Measurements from ENCODE around the gene RNF217. TPM values are rescaled to one million over a fixed set of nuclear protein-coding genes. Genes with fewer than 3 reads are reported as not detected.

Gene RNF217
- total and polyA plus RNA-seq, 3 experiments from 2014 or later = 0.13 TPM; not detected in 2

- CTCF ChIA-PET = no interaction called here
- no peaks in the 10 kb centered on the region for H3K9me3 ChIP-seq (ENCODE audit: low read length)
- no peak overlapping the region for H3K4me3 ChIP-seq (ENCODE audit: low read length)
- no peaks in the 10 kb centered on the region for H3K36me3 ChIP-seq (ENCODE audit: insufficient read depth, low read length)
- no peaks in the 10 kb centered on the region for H3K4me1 ChIP-seq (ENCODE audit: insufficient read depth, low read length)
- no peak overlapping the region for H3K27ac ChIP-seq (ENCODE audit: low read depth, low read length)
- no peak for DNase-seq
- H3K4me3 Mint-ChIP-seq = no peak overlapping the region
- POLR2A ChIA-PET = no interaction called here
- no peak overlapping the region for H3K27ac Mint-ChIP-seq
- no peaks in the 10 kb centered on the region for H3K36me3 Mint-ChIP-seq
- H3K27me3 Mint-ChIP-seq = no peaks in the 10 kb centered on the region
- H3K27me3 ChIP-seq (ENCODE audit: insufficient read depth, low read length, poor library complexity, severe bottlenecking) = no peaks in the 10 kb centered on the region
- no peaks in the 10 kb centered on the region for H3K4me1 Mint-ChIP-seq
- no peaks in the 10 kb centered on the region for H3K9me3 Mint-ChIP-seq
These were observed 57.0 kb downstream of the RNF217 start for GRCh38 chr6:125019281-125019680.

GRCh38 chr6:125019918-125020317 is 57.7 kb downstream of the RNF217 start:
- Mint-ChIP-seq H3K4me3 (no peak overlapping the region), H3K9me3 (no peaks in the 10 kb centered on the region), H3K36me3 (no peaks in the 10 kb centered on the region), H3K27me3 (no peaks in the 10 kb centered on the region), H3K4me1 (no peaks in the 10 kb centered on the region), H3K27ac (no peak overlapping the region)
- ChIA-PET CTCF (no interaction called here), POLR2A (no interaction called here)
- no peak overlapping the region for H3K4me3 ChIP-seq (ENCODE audit: low read length)
- H3K27me3 ChIP-seq (ENCODE audit: insufficient read depth, low read length, poor library complexity, severe bottlenecking) = no peaks in the 10 kb centered on the region
- H3K4me1 ChIP-seq (ENCODE audit: insufficient read depth, low read length) = no peaks in the 10 kb centered on the region
- DNase-seq = no peak
- no peaks in the 10 kb centered on the region for H3K9me3 ChIP-seq (ENCODE audit: low read length)
- H3K36me3 ChIP-seq (ENCODE audit: insufficient read depth, low read length) = no peaks in the 10 kb centered on the region
- no peak overlapping the region for H3K27ac ChIP-seq (ENCODE audit: low read depth, low read length)

GRCh38 chr6:125020385-125020784 is 58.1 kb downstream of the RNF217 start:
- H3K27me3 Mint-ChIP-seq = no peaks in the 10 kb centered on the region

GRCh38 chr6:125022391-125022989 is 60.3 kb downstream of the RNF217 start:
- H3K27ac ChIP-seq (ENCODE audit: low read depth, low read length) = no peak overlapping the region
- CTCF ChIA-PET = no interaction called here
- Mint-ChIP-seq H3K27ac (no peak overlapping the region), H3K9me3 (peaks cover 0 to 4% (median 0%) of the 10 kb centered on the region in 5 donors), H3K36me3 (no peaks in the 10 kb centered on the region), H3K4me1 (no peaks in the 10 kb centered on the region), H3K27me3 (no peaks in the 10 kb centered on the region), H3K4me3 (no peak overlapping the region)
- POLR2A ChIA-PET = no interaction called here
- no peak for DNase-seq
- H3K9me3 ChIP-seq (ENCODE audit: low read length) = no peaks in the 10 kb centered on the region
- no peaks in the 10 kb centered on the region for H3K4me1 ChIP-seq (ENCODE audit: insufficient read depth, low read length)
- H3K4me3 ChIP-seq (ENCODE audit: low read length) = no peak overlapping the region
- H3K27me3 ChIP-seq (ENCODE audit: insufficient read depth, low read length, poor library complexity, severe bottlenecking) = no peaks in the 10 kb centered on the region
- no peaks in the 10 kb centered on the region for H3K36me3 ChIP-seq (ENCODE audit: insufficient read depth, low read length)

More at GRCh38 chr6:125020385-125020784, 58.1 kb downstream of the RNF217 start:
- Histone ChIP-seq H3K36me3 (ENCODE audit: insufficient read depth, low read length) (no peaks in the 10 kb centered on the region), H3K4me1 (ENCODE audit: insufficient read depth, low read length) (no peaks in the 10 kb centered on the region), H3K9me3 (ENCODE audit: low read length) (no peaks in the 10 kb centered on the region), H3K27ac (ENCODE audit: low read depth, low read length) (no peak overlapping the region), H3K27me3 (ENCODE audit: insufficient read depth, low read length, poor library complexity, severe bottlenecking) (no peaks in the 10 kb centered on the region), H3K4me3 (ENCODE audit: low read length) (no peak overlapping the region)
- Mint-ChIP-seq H3K36me3 (no peaks in the 10 kb centered on the region), H3K4me1 (no peaks in the 10 kb centered on the region), H3K4me3 (no peak overlapping the region), H3K9me3 (no peaks in the 10 kb centered on the region), H3K27ac (no peak overlapping the region)
- ChIA-PET POLR2A (no interaction called here), CTCF (no interaction called here)
- DNase-seq = no peak

- ChIA-PET POLR2A (no interaction called here), CTCF (no interaction called here)
- no peak for DNase-seq
- H3K36me3 ChIP-seq (ENCODE audit: insufficient read depth, low read length) = no peaks in the 10 kb centered on the region
- Mint-ChIP-seq H3K27me3 (no peaks in the 10 kb centered on the region), H3K4me1 (no peaks in the 10 kb centered on the region), H3K4me3 (no peak overlapping the region), H3K9me3 (peaks cover 0 to 5% (median 0%) of the 10 kb centered on the region in 5 donors), H3K27ac (no peak overlapping the region), H3K36me3 (no peaks in the 10 kb centered on the region)
- no peak overlapping the region for H3K27ac ChIP-seq (ENCODE audit: low read depth, low read length)
- H3K27me3 ChIP-seq (ENCODE audit: insufficient read depth, low read length, poor library complexity, severe bottlenecking) = no peaks in the 10 kb centered on the region
- H3K4me3 ChIP-seq (ENCODE audit: low read length) = no peak overlapping the region
- H3K4me1 ChIP-seq (ENCODE audit: insufficient read depth, low read length) = no peaks in the 10 kb centered on the region
- no peaks in the 10 kb centered on the region for H3K9me3 ChIP-seq (ENCODE audit: low read length)
These were observed 63.1 kb downstream of the RNF217 start for GRCh38 chr6:125025164-125025854.

- no peaks in the 10 kb centered on the region for H3K27me3 Mint-ChIP-seq
- Histone ChIP-seq H3K27ac (ENCODE audit: low read depth, low read length) (no peak overlapping the region), H3K4me3 (ENCODE audit: low read length) (no peak overlapping the region), H3K27me3 (ENCODE audit: insufficient read depth, low read length, poor library complexity, severe bottlenecking) (no peaks in the 10 kb centered on the region), H3K4me1 (ENCODE audit: insufficient read depth, low read length) (no peaks in the 10 kb centered on the region), H3K36me3 (ENCODE audit: insufficient read depth, low read length) (no peaks in the 10 kb centered on the region), H3K9me3 (ENCODE audit: low read length) (no peaks in the 10 kb centered on the region)
- DNase-seq = no peak
- no peaks in the 10 kb centered on the region for H3K4me1 Mint-ChIP-seq
- no peak overlapping the region for H3K27ac Mint-ChIP-seq
- H3K36me3 Mint-ChIP-seq = peaks cover 0 to 2% (median 0%) of the 10 kb centered on the region in 3 donors
- ChIA-PET POLR2A (no interaction called here), CTCF (no interaction called here)
- H3K9me3 Mint-ChIP-seq = peaks cover 0 to 5% (median 0%) of the 10 kb centered on the region in 5 donors
- no peak overlapping the region for H3K4me3 Mint-ChIP-seq
These were observed 65.0 kb downstream of the RNF217 start for GRCh38 chr6:125027287-125027686.

GRCh38 chr6:125030969-125031368 is 68.7 kb downstream of the RNF217 start:
- Histone ChIP-seq H3K36me3 (ENCODE audit: insufficient read depth, low read length) (no peaks in the 10 kb centered on the region), H3K27ac (ENCODE audit: low read depth, low read length) (no peak overlapping the region), H3K4me3 (ENCODE audit: low read length) (no peak overlapping the region), H3K9me3 (ENCODE audit: low read length) (no peaks in the 10 kb centered on the region), H3K27me3 (ENCODE audit: insufficient read depth, low read length, poor library complexity, severe bottlenecking) (no peaks in the 10 kb centered on the region), H3K4me1 (ENCODE audit: insufficient read depth, low read length) (no peaks in the 10 kb centered on the region)
- H3K4me1 Mint-ChIP-seq = no peaks in the 10 kb centered on the region
- no peak overlapping the region for H3K27ac Mint-ChIP-seq
- H3K9me3 Mint-ChIP-seq = peaks cover 0 to 5% (median under 1%) of the 10 kb centered on the region in 5 donors
- POLR2A ChIA-PET = no interaction called here
- DNase-seq = no peak
- CTCF ChIA-PET = no interaction called here
- no peaks in the 10 kb centered on the region for H3K27me3 Mint-ChIP-seq
- H3K4me3 Mint-ChIP-seq = no peak overlapping the region
- peaks cover 0 to 2% (median 0%) of the 10 kb centered on the region in 3 donors for H3K36me3 Mint-ChIP-seq

GRCh38 chr6:125031385-125031784 is 69.1 kb downstream of the RNF217 start:
- CTCF ChIA-PET = no interaction called here

More at GRCh38 chr6:125031385-125031784, 69.1 kb downstream of the RNF217 start:
- Mint-ChIP-seq H3K36me3 (peaks cover 0 to 2% (median 0%) of the 10 kb centered on the region in 3 donors), H3K4me3 (no peak overlapping the region), H3K9me3 (peaks cover 0 to 5% (median 2%) of the 10 kb centered on the region in 5 donors), H3K4me1 (no peaks in the 10 kb centered on the region), H3K27ac (no peak overlapping the region), H3K27me3 (no peaks in the 10 kb centered on the region)
- no peaks in the 10 kb centered on the region for H3K27me3 ChIP-seq (ENCODE audit: insufficient read depth, low read length, poor library complexity, severe bottlenecking)
- no peak overlapping the region for H3K4me3 ChIP-seq (ENCODE audit: low read length)
- POLR2A ChIA-PET = no interaction called here
- H3K9me3 ChIP-seq (ENCODE audit: low read length) = no peaks in the 10 kb centered on the region
- no peak for DNase-seq
- no peak overlapping the region for H3K27ac ChIP-seq (ENCODE audit: low read depth, low read length)
- no peaks in the 10 kb centered on the region for H3K4me1 ChIP-seq (ENCODE audit: insufficient read depth, low read length)
- no peaks in the 10 kb centered on the region for H3K36me3 ChIP-seq (ENCODE audit: insufficient read depth, low read length)

Measured in CD8-positive, alpha-beta memory T cell (primary cell).